Heart right ventricle (tissue), 16 donors: Measurements from ENCODE around the gene CREBL2. TPM values are rescaled to one million over a fixed set of nuclear protein-coding genes. Genes with fewer than 3 reads are reported as not detected.

Source experiments
- ATAC-seq, 8 donors: fragments of 200-7000 bp; cut with Tn5 transposase; one replicate each; pipeline ENCODE4 v1.9.1; 2020; ENCODE audit warnings: mild to moderate bottlenecking in 8 of 8, moderate library complexity in 8 of 8, moderate number of reproducible peaks in 1 of 8
- DNase-seq, 2 donors: peaks; one replicate each; pipeline ENCODE4 v3.0.0-alpha.2; 2020
- H3K27ac ChIP-seq, 10 donors: fragments of 200-600 bp; sonication (generic) in 2 of 10; one replicate each; pipeline versions ENCODE4 v1.5.0 to v1.8.0; 2020 to 2022; ENCODE audit warnings: mild to moderate bottlenecking in 3 of 10
- H3K27me3 ChIP-seq, 7 donors: fragments of 200-600 bp; one replicate each; pipeline ENCODE4 v1.8.0; 2021 to 2022; ENCODE audit warnings: mild to moderate bottlenecking in 2 of 7
- H3K36me3 ChIP-seq, 9 donors: fragments of 200-600 bp; sonication (generic) in 1 of 9; one replicate each; pipeline versions ENCODE4 v1.5.0 to v1.8.0; 2020 to 2022; ENCODE audit warnings: mild to moderate bottlenecking in 2 of 9
- H3K4me1 ChIP-seq, 9 donors: fragments of 200-600 bp; sonication (generic) in 1 of 9; one replicate each; pipeline versions ENCODE4 v1.5.0 to v1.8.0; 2020 to 2022; ENCODE audit warnings: mild to moderate bottlenecking in 4 of 9
- H3K4me3 ChIP-seq, 10 donors: fragments of 200-600 bp; sonication (generic) in 2 of 10; one replicate each; pipeline versions ENCODE4 v1.5.0 to v1.8.0; 2020 to 2022; ENCODE audit warnings: mild to moderate bottlenecking in 7 of 10, moderate library complexity in 2 of 10
- H3K9me3 ChIP-seq, 11 donors: fragments of 200-600 bp in 10 of 11; sonication (generic) in 2 of 11; one replicate each; pipeline versions ENCODE4 v1.5.0 to v1.8.0; 2013 to 2022; ENCODE audit warnings: mild to moderate bottlenecking in 2 of 11, control low read depth in 1 of 11, moderate library complexity in 1 of 11
- WGBS, 2 donors: extraction: QIAGEN DNeasy Blood & Tissue Kit; methylation state at CpG; one replicate each; pipeline ENCODE4 v1.1.7; 2013; ENCODE audit warnings: inconsistent platforms in 1 of 2; 5-methylcytosine and 5-hydroxymethylcytosine counted together
- intact Hi-C, 10 donors: fragments of 100-400 bp; cut with DNase I; formaldehyde crosslinking; loops; one replicate each; pipeline versions ENCODE4 v1.11.1 to v1.14.2; 2022
- polyA plus RNA-seq, 2 donors: library from polyadenylated mRNA; stranded (reverse); fragments of 200-250 nt; gene quantifications; one replicate each; pipeline ENCODE4 v1.2.3, GENCODE V29; 2013
- total RNA-seq, 10 donors: library from RNA; stranded (reverse); fragmentation: NEBNext Ultra II Directional in 3 of 10; extraction: Animal tissue kit (Norgen Biotek cat#: 25700) in 3 of 10; gene quantifications; one replicate each; pipeline versions ENCODE4 v1.2.1 to v1.2.4, GENCODE V29; 2021 to 2023
- TF ChIP-seq, protein P1 (sequence below), 9 donors: fragments of 200-600 bp; sonication (generic) in 2 of 9; IDR thresholded peaks; one replicate each; pipeline versions ENCODE4 v1.5.0 to v1.8.0; 2021 to 2022; ENCODE audit warnings: antibody characterized with exemption in 9 of 9, mild to moderate bottlenecking in 5 of 9, moderate library complexity in 1 of 9
- donor health status: Arrhythmogenic right ventricular cardiomyopathy.
- donor health status: ischemic (EF 13 %, LVEDD 7.1; RV severe dilation, severe dysfunction).
- donor health status: healthy with polysubstance abuse.
- donor health status: DM: no; HTN: yes; CAD: no.
- donor health status: DM: no; HTN: no; CAD: no.
- donor health status: ischemic (EF 25% LVEDD 6.9; RV normal size, moderate dysfunction).
- donor health status: ischemic (EF 25% LVEDD 5.7; RV mildly dilated, moderate dysfunction).
- donor health status: healthy.
- donor health status: DM: yes; HTN: yes; CAD: no.
- donor health status: Ischemic cardiomyopathy.
- donor health status: ischemic (EF 35%, LVEDD 5.7; RV mildly dilated, moderate dysfunction).
- donor health status: nonischemic (EF 11% LVEDD 7.7; RV severe dilation, severe dysfunction).
- donor health status: DM: yes; HTN: yes; CAD: no.
- donor health status: PGD.
- donor health status: ischemic (EF 29% LVEDD 5.4; RV normal size, mild dysfunction).
- donor health status: nonischemic (EF 23%, LVEDD 6.1; RV moderate dilation, normal function).

CREBL2 gene
- total and polyA plus RNA-seq, 12 donors = 9.3 to 26.4 (median 18.3) TPM

DNA sequence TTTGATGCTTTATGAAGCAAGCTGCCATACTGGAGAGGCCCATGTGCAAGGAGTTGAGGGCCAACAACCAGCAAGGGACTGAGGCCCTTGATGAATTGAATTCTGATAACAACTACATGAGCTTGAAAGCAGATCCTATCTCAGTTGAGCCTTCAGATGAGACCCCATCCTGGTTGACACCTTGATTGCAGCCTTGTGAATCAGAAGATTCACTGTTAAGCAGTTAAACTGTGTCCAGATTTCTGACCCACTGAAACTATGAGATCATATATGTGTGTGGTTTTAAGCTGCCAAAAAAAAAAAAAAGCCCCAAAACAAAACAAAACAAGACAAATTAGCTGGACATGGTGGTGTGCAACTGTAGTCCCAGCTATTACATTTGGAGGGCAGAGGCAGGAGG lies 42.2 kb downstream of the CREBL2 start:
- H3K27me3 ChIP-seq = no peaks in the 10 kb centered on the region
- H3K9me3 ChIP-seq = peaks cover 0 to 19% (median 11%) of the 10 kb centered on the region in 11 donors
- ATAC-seq (no peak), DNase-seq (no peak)
- intact Hi-C loops = loop anchor here in 2 of 10 donors (5.0 to 10.0 kb wide), 2 partner anchors 89 to 272 kb away; partner anchors contain the start of gene DUSP16 (in 1 of the 2)
- TF ChIP-seq, protein P1, sequence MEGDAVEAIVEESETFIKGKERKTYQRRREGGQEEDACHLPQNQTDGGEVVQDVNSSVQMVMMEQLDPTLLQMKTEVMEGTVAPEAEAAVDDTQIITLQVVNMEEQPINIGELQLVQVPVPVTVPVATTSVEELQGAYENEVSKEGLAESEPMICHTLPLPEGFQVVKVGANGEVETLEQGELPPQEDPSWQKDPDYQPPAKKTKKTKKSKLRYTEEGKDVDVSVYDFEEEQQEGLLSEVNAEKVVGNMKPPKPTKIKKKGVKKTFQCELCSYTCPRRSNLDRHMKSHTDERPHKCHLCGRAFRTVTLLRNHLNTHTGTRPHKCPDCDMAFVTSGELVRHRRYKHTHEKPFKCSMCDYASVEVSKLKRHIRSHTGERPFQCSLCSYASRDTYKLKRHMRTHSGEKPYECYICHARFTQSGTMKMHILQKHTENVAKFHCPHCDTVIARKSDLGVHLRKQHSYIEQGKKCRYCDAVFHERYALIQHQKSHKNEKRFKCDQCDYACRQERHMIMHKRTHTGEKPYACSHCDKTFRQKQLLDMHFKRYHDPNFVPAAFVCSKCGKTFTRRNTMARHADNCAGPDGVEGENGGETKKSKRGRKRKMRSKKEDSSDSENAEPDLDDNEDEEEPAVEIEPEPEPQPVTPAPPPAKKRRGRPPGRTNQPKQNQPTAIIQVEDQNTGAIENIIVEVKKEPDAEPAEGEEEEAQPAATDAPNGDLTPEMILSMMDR (IDR thresholded peaks at IDR 0.05) = no peak
- H3K27ac ChIP-seq = no peak overlapping the region
- no peaks in the 10 kb centered on the region for H3K36me3 ChIP-seq
- H3K4me1 ChIP-seq = peaks cover 0 to 7% (median 0%) of the 10 kb centered on the region in 9 donors
- H3K4me3 ChIP-seq = no peak overlapping the region

DNA sequence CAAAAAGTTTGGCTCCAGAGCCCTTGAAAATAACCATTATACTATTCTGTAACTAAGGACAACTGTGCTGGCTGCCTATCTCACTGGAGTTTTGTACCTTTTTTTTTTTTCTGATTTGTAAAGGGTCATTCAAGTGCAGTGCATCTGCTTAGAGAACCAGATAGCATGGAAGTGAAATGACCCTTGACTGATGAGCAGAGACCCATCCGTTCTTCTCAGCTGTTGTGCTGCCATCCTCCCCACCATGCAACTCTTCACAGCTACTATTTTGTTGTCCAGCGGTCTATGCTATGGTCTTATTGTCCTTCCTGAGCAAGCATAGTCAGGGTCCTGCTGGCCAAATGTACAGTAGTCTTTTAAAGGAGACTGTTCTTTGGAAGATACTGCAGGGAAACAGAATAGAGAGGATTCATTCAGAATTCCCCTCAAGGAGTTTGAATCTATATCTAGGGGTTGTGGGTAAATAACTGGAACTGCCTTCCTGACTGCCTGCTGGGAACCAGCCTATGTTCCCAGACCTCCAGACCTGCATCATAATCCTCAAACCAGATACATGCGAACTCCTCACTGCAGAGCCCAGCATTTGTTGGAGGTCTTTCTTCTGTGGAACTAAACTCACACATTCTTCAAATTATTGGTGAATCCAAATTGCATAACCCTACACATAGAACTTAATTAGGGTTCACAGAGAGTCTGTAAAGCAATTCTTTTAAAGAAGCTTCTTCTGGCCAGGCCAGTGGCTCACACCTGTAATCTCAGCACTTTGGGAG lies 43.2 kb downstream of the CREBL2 start:
- Histone ChIP-seq H3K4me1 (peaks cover 0 to 7% (median 0%) of the 10 kb centered on the region in 9 donors), H3K4me3 (no peak overlapping the region), H3K36me3 (no peaks in the 10 kb centered on the region), H3K9me3 (peaks cover 0 to 9% (median 2%) of the 10 kb centered on the region in 11 donors), H3K27me3 (no peaks in the 10 kb centered on the region), H3K27ac (no peak overlapping the region)
- 79 to 81% methylated on average over 3 of the region's 3 CpGs for WGBS, 2 donors
- intact Hi-C loops = loop anchor here in 8 of 10 donors (5.0 to 10.0 kb wide), 4 partner anchors 47 to 278 kb away; partner anchors contain the start of gene DUSP16 (in 1 of the 8)
- TF ChIP-seq, protein P1 (IDR thresholded peaks at IDR 0.05) = no peak
- ATAC-seq = no peak
- DNase-seq = no peak

DNA sequence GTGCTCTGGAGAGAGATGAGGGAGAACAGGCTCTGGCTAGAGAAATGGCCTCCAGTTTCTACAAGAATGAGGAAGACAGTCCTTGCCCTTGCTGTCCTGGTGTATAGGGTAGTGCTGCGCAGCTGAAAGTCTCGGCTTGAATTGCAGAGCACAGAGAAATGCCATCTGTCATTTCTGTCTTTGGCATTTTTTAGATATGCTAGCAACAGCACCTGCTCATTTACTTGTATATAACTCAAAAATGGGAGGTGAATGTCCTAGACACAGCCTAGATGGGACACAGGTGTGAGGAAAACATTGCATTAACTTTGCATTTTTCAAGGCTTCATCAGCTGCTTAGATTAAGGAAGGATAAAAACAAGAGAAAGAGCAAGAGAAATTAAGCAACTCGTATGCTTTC lies 48.5 kb downstream of the CREBL2 start:
- peaks cover 0 to 7% (median 0%) of the 10 kb centered on the region in 9 donors for H3K4me1 ChIP-seq
- DNase-seq (no peak), ATAC-seq (no peak)
- WGBS, 2 donors = 77 to 83% methylated on average over 3 of the region's 3 CpGs
- no peak overlapping the region for H3K27ac ChIP-seq
- TF ChIP-seq, protein P1 (IDR thresholded peaks at IDR 0.05) = no peak
- no peak overlapping the region for H3K4me3 ChIP-seq
- H3K27me3 ChIP-seq = no peaks in the 10 kb centered on the region
- H3K36me3 ChIP-seq = no peaks in the 10 kb centered on the region
- H3K9me3 ChIP-seq = no peaks in the 10 kb centered on the region
- intact Hi-C loops = loop anchor here in 2 of 10 donors (10.0 kb wide), 1 partner anchor 285 kb away; no protein-coding TSS in a partner anchor

DNA sequence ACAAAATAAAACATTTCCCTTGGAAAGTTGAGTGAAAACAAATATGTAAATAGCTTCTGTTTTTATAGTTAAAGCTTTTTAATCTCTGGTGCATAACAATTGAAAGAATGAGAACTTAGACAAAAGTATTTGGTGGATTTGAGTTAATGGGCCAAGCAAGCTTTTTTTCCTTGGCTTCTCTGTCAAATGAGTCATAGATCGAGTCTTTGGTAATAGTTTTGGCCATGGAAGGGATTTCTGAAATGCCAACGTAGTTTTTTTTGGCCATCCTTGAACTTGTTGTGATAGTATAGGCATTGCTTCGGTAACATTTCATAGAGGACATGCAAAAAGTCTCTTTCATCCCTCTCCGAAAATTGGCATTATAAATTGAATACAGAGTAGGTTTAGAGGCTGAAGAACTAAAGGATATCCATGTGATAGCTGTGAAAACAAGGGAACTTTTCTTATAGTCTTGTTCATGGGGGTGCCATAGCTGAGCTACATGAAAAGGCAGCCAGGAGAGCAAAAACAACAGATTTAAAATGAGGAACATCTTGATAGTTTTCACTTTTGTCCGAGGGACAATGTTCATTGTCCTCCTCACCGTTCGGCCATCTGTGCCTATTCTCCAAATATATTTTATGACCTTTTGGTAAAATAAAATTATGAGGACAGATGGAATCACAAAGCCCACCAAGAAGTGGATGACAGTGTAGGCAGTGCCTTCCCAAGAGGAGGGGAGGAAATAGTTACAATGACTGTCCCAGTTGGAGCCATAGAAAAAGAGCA lies 49.6 kb downstream of the CREBL2 start:
- TF ChIP-seq, protein P1 (IDR thresholded peaks at IDR 0.05) = no peak
- ATAC-seq (no peak), DNase-seq (no peak)
- Histone ChIP-seq H3K36me3 (no peaks in the 10 kb centered on the region), H3K4me3 (no peak overlapping the region), H3K27me3 (no peaks in the 10 kb centered on the region), H3K4me1 (peaks cover 0 to under 1% (median 0%) of the 10 kb centered on the region in 9 donors), H3K9me3 (no peaks in the 10 kb centered on the region), H3K27ac (no peak overlapping the region)
- 76 to 78% methylated on average over 7 of the region's 7 CpGs for WGBS, 2 donors
- intact Hi-C loops = loop anchor here in 2 of 10 donors (10.0 kb wide), 1 partner anchor 286 kb away; no protein-coding TSS in a partner anchor
